Panc1 (cell line): Measurements from ENCODE around the gene PLXNC1. TPM values are rescaled to one million over a fixed set of nuclear protein-coding genes. Genes with fewer than 3 reads are reported as not detected.

ENCODE experiments used
- ATAC-seq: fragments of 200-7000 bp; cut with Tn5 transposase; 2 replicates; pipeline ENCODE4 v1.9.1; 2020; ENCODE audit warnings: mild to moderate bottlenecking, moderate library complexity
- BruUV-seq: library from RNA; stranded (reverse); fragments of 400-500 nt; replicated peaks from 2 replicates; lab custom pipeline; 2021; lab: Mats Ljungman, UMichigan
- CTCF ChIA-PET: fragments of 300-600 bp; sonication (Branson Sonifier 250); formaldehyde crosslinking; loops from one replicate; lab custom pipeline; 2022; ENCODE audit warnings: antibody characterized with exemption; lab: Charles Lee
- POLR2A ChIA-PET: fragments of 300-600 bp; sonication (Branson Sonifier 250); formaldehyde crosslinking; loops from one replicate; lab custom pipeline; 2022; ENCODE audit warnings: antibody characterized with exemption; lab: Charles Lee
- DNase-seq: peaks from one replicate; pipeline ENCODE4 v3.0.0-alpha.2; 2010; ENCODE audit warnings: low read depth, low spot score
- H3K27ac ChIP-seq: 2 replicates; pipeline ENCODE4 v1.5.1; 2011; ENCODE audit warnings: mild to moderate bottlenecking, low read length, inconsistent platforms
- H3K27me3 ChIP-seq: fragments of 200-500 bp; sonication (Bioruptor generic); 2 replicates; pipeline ENCODE4 v1.6.0; 2014; ENCODE audit warnings: low read length, inconsistent platforms; ENCODE audit not compliant: control insufficient read depth, insufficient read depth
- H3K36me3 ChIP-seq: fragments of 200-500 bp; sonication (Bioruptor generic); 2 replicates; pipeline ENCODE4 v1.5.1; 2014; ENCODE audit warnings: inconsistent platforms, mild to moderate bottlenecking, low read length, moderate library complexity; ENCODE audit not compliant: control insufficient read depth, insufficient read depth
- H3K4me1 ChIP-seq: 2 replicates; pipeline ENCODE4 v1.5.1; 2011; ENCODE audit warnings: inconsistent platforms, mild to moderate bottlenecking, low read length, moderate library complexity; ENCODE audit not compliant: control insufficient read depth, insufficient read depth
- H3K4me3 ChIP-seq, 2 experiments: 2 replicates each; pipeline ENCODE4 v1.5.1; 2011 to 2012; ENCODE audit warnings: low read depth in 2 of 2, low read length in 2 of 2, mild to moderate bottlenecking in 2 of 2, inconsistent platforms in 1 of 2, moderate library complexity in 1 of 2
- H3K9me3 ChIP-seq: fragments of 200-500 bp; sonication (Bioruptor generic); 2 replicates; pipeline ENCODE4 v1.5.1; 2014; ENCODE audit warnings: low read depth, mild to moderate bottlenecking, inconsistent platforms, low read length, moderate library complexity; ENCODE audit not compliant: control insufficient read depth, insufficient read depth
- POLR2AphosphoS5 ChIP-seq: IDR thresholded peaks from 2 replicates; pipeline ENCODE4 v1.6.1; 2012; ENCODE audit warnings: mild to moderate bottlenecking, low read depth, low read length, moderate library complexity
- SIN3A ChIP-seq: IDR thresholded peaks from 2 replicates; pipeline ENCODE4 v1.6.1; 2012; ENCODE audit warnings: low read depth, mild to moderate bottlenecking, low read length, moderate library complexity, borderline replicate concordance; ENCODE audit not compliant: insufficient read depth
- TCF7L2 ChIP-seq: IDR thresholded peaks from 2 replicates; pipeline ENCODE4 v1.6.1; 2011; ENCODE audit warnings: mild to moderate bottlenecking, low read depth, low read length, inconsistent platforms
- in situ Hi-C: cut with HindIII; loops from 2 replicates; pipeline ENCODE4 v1.10.0; 2016; ENCODE audit warnings: low sequenced_read_pairs, low pct_unique_long_range_greater_than_20kb
- intact Hi-C: fragments of 100-400 bp; cut with micrococcal nuclease; formaldehyde crosslinking; loops from one replicate; pipeline ENCODE4 v1.10.0; 2022; ENCODE audit not compliant: unreplicated experiment
- total RNA-seq: library from RNA; stranded (reverse); gene quantifications from one replicate; pipeline ENCODE4 v1.2.1, GENCODE V29; 2021; ENCODE audit not compliant: unreplicated experiment
- TF ChIP-seq, protein P1 (sequence below): fragments of 450-650 bp; IDR thresholded peaks from 2 replicates; pipeline ENCODE4 v1.5.1; 2017; ENCODE audit warnings: mild to moderate bottlenecking
- TF ChIP-seq, protein P2 (sequence below), 2 experiments: IDR thresholded peaks; 2 replicates each; pipeline ENCODE4 v1.6.1; 2011 to 2012; ENCODE audit warnings: low read depth in 2 of 2, control low read depth in 1 of 2, low read length in 1 of 2, mild to moderate bottlenecking in 1 of 2, moderate library complexity in 1 of 2; ENCODE audit not compliant: insufficient read depth in 1 of 2

Gene PLXNC1
- total RNA-seq, 1 experiment from 2014 or later = 0.57 TPM

DNA sequence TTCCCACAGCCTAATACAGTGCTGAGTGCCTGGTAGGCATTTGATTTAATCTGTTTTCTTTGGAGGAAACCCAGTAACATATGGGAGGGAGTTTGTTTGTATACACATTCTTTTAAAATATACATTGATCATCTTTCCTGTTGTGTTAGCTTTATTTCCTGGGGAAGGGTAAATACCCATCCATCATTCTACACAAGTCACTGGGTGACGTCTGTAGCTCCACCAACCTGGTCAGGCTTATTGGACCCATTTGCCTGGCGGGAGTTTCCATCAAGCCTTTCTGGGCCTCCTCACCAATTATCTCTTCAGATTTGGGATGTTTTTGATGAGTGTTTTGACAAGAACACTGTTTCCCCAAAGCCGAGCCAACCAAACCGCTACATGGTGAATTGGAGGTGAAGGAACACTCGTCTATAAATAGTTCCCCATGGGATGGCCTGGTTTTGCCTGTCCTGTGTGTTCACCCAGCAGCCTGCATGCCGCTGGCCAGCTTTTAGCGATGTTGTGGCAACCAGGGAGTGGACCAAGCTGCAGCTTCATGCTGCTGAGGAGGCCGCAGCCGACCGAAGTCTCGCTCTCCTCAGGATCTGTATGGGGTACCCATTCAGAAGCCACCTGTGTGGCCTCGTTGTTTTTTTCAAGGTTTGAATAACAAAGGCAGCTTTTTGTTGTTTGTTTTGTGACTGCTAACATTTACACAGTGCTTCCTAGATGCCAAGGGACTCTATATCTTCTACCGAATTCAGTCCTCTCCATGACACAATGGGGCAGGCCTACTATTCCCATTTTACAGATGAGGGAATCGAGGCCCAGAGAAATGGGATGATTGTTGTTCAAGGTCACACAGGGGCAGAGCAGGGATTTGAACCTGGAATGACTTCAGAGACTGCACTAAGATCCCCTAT is 22.6 kb downstream of the PLXNC1 start:
- peaks cover 47% of the 10 kb centered on the region for H3K27me3 ChIP-seq
- ChIA-PET CTCF (no interaction called here), POLR2A (interaction anchor here (0.6 kb wide), 1 partner anchor 596 kb away, joined by 4 read pairs; no protein-coding TSS in a partner anchor)
- H3K27ac ChIP-seq = no peak overlapping the region
- no peak overlapping the region for H3K4me3 ChIP-seq
- TF ChIP-seq, protein P1, sequence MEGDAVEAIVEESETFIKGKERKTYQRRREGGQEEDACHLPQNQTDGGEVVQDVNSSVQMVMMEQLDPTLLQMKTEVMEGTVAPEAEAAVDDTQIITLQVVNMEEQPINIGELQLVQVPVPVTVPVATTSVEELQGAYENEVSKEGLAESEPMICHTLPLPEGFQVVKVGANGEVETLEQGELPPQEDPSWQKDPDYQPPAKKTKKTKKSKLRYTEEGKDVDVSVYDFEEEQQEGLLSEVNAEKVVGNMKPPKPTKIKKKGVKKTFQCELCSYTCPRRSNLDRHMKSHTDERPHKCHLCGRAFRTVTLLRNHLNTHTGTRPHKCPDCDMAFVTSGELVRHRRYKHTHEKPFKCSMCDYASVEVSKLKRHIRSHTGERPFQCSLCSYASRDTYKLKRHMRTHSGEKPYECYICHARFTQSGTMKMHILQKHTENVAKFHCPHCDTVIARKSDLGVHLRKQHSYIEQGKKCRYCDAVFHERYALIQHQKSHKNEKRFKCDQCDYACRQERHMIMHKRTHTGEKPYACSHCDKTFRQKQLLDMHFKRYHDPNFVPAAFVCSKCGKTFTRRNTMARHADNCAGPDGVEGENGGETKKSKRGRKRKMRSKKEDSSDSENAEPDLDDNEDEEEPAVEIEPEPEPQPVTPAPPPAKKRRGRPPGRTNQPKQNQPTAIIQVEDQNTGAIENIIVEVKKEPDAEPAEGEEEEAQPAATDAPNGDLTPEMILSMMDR = no peak
- ATAC-seq = no peak
- H3K4me1 ChIP-seq = no peaks in the 10 kb centered on the region
- no peaks in the 10 kb centered on the region for H3K9me3 ChIP-seq
- no TSS peak for BruUV-seq
- in situ Hi-C loops (no loop called here), intact Hi-C loops (no loop called here)
- no peak for DNase-seq
- no peaks in the 10 kb centered on the region for H3K36me3 ChIP-seq

DNA sequence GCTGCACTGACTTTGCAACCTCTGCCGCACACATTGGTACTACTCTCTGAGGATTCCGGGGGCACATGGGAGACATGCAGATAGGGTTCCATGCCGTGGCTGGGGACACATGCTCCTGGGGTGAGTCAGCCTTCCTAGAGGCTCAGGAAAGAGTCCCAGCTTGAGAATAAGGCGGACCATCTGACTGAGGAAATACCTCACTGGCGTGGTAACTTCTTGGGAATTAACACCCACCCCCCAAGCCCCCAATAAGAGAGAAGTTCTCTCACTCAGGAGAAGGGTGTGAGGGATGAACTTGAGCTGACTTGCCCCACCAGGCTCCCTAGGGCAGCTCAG is 23.2 kb downstream of the PLXNC1 start:
- ATAC-seq = no peak
- ChIA-PET CTCF (no interaction called here), POLR2A (interaction anchor here (0.6 kb wide), 1 partner anchor 597 kb away, joined by 4 read pairs; no protein-coding TSS in a partner anchor)
- Histone ChIP-seq H3K9me3 (no peaks in the 10 kb centered on the region), H3K4me3 (no peak overlapping the region), H3K36me3 (no peaks in the 10 kb centered on the region), H3K4me1 (no peaks in the 10 kb centered on the region), H3K27ac (no peak overlapping the region), H3K27me3 (peaks cover 50% of the 10 kb centered on the region)
- DNase-seq = no peak
- in situ Hi-C loops (no loop called here), intact Hi-C loops (no loop called here)
- no peak for TF ChIP-seq SIN3A
- no peak for TF ChIP-seq TCF7L2
- TF ChIP-seq POLR2AphosphoS5 = no peak
- TF ChIP-seq, protein P1 = no peak
- TF ChIP-seq, protein P2, sequence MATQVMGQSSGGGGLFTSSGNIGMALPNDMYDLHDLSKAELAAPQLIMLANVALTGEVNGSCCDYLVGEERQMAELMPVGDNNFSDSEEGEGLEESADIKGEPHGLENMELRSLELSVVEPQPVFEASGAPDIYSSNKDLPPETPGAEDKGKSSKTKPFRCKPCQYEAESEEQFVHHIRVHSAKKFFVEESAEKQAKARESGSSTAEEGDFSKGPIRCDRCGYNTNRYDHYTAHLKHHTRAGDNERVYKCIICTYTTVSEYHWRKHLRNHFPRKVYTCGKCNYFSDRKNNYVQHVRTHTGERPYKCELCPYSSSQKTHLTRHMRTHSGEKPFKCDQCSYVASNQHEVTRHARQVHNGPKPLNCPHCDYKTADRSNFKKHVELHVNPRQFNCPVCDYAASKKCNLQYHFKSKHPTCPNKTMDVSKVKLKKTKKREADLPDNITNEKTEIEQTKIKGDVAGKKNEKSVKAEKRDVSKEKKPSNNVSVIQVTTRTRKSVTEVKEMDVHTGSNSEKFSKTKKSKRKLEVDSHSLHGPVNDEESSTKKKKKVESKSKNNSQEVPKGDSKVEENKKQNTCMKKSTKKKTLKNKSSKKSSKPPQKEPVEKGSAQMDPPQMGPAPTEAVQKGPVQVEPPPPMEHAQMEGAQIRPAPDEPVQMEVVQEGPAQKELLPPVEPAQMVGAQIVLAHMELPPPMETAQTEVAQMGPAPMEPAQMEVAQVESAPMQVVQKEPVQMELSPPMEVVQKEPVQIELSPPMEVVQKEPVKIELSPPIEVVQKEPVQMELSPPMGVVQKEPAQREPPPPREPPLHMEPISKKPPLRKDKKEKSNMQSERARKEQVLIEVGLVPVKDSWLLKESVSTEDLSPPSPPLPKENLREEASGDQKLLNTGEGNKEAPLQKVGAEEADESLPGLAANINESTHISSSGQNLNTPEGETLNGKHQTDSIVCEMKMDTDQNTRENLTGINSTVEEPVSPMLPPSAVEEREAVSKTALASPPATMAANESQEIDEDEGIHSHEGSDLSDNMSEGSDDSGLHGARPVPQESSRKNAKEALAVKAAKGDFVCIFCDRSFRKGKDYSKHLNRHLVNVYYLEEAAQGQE (IDR thresholded peaks at IDR 0.05; ENCODE audit: insufficient read depth in 1 of 2, low read depth in 2 of 2, low read length in 1 of 2) = no peak
- no TSS peak for BruUV-seq
